IPS DF 19.7 (cell line): ENCODE data around the gene CELA2B.
"Not testable (repeated sequence)": the region's sequence is repeated elsewhere in the genome, so short reads cannot be mapped to it uniquely, and the experiment has no call there.

Source experiments
- DNase-seq: peaks from one replicate; pipeline ENCODE4 v3.0.0-alpha.2; 2013; ENCODE audit warnings: low read depth, low spot score

The CELA2B gene

GRCh38 chr1:15475752-15476314 lies at the start of gene CELA2B:
CELA2B (plus strand) TSS chr1:15476104; CDS start chr1:15476126, 22 bp downstream.
- DNase-seq = no peak

GRCh38 chr1:15426492-15427279 lies 49.2 kb upstream of the CELA2B start:
- DNase-seq = no peak

GRCh38 chr1:15427280-15427666 lies 48.6 kb upstream of the CELA2B start:
- DNase-seq = no peak

GRCh38 chr1:15428252-15428651 lies 47.7 kb upstream of the CELA2B start:
- not testable (repeated sequence) for DNase-seq

GRCh38 chr1:15428815-15429435 lies 47.0 kb upstream of the CELA2B start:
- no peak for DNase-seq

- DNase-seq = no peak
Observed at GRCh38 chr1:15429701-15430149, 46.2 kb upstream of the CELA2B start.

GRCh38 chr1:15430787-15431570 lies 44.9 kb upstream of the CELA2B start:
- DNase-seq = no peak

- DNase-seq = no peak
Observed at GRCh38 chr1:15431571-15431948, 44.3 kb upstream of the CELA2B start.

GRCh38 chr1:15432324-15432723 lies 43.6 kb upstream of the CELA2B start:
- DNase-seq = no peak

GRCh38 chr1:15433471-15433870 lies 42.4 kb upstream of the CELA2B start:
- DNase-seq = no peak

- not testable (repeated sequence) for DNase-seq
Observed at GRCh38 chr1:15434739-15435138, 41.2 kb upstream of the CELA2B start.

GRCh38 chr1:15435239-15436077 lies 40.4 kb upstream of the CELA2B start:
- DNase-seq = no peak

- DNase-seq = no peak
Observed at GRCh38 chr1:15436881-15437442, 38.9 kb upstream of the CELA2B start.

GRCh38 chr1:15439325-15439724 lies 36.6 kb upstream of the CELA2B start:
- no peak for DNase-seq

GRCh38 chr1:15440357-15440756 lies 35.5 kb upstream of the CELA2B start:
- no peak for DNase-seq

- DNase-seq = no peak
Observed at GRCh38 chr1:15441247-15441646, 34.7 kb upstream of the CELA2B start.

- DNase-seq = no peak
Observed at GRCh38 chr1:15442119-15442518, 33.8 kb upstream of the CELA2B start.

GRCh38 chr1:15442759-15443158 lies 33.1 kb upstream of the CELA2B start:
- DNase-seq = no peak

GRCh38 chr1:15443281-15443680 lies 32.6 kb upstream of the CELA2B start:
- DNase-seq = no peak

GRCh38 chr1:15444468-15445389 lies 31.2 kb upstream of the CELA2B start:
- DNase-seq = no peak
